OCI-LY1 (cell line): ENCODE measurements around the gene CDHR5.

Source experiments
- H2AFZ ChIP-seq: fragments of 200-600 bp; sonication (generic), shearing (Covaris generic); 2 replicates; pipeline ENCODE4 v1.6.0; 2014; ENCODE audit warnings: antibody characterized with exemption, mild to moderate bottlenecking, low read length
- H3F3A ChIP-seq: fragments of 200-600 bp; sonication (generic), shearing (Covaris generic); 2 replicates; pipeline ENCODE4 v1.6.0; 2014; ENCODE audit warnings: mild to moderate bottlenecking, antibody characterized with exemption, low read length, moderate library complexity; ENCODE audit not compliant: insufficient read depth
- H3K27ac ChIP-seq: fragments of 200-600 bp; sonication (generic); 2 replicates; pipeline ENCODE4 v1.5.1; 2014; ENCODE audit warnings: low read length, mixed run types, mild to moderate bottlenecking, low read depth; ENCODE audit not compliant: poor library complexity, severe bottlenecking
- H3K27me3 ChIP-seq: fragments of 200-600 bp; sonication (generic); 2 replicates; pipeline ENCODE4 v1.6.0; 2014; ENCODE audit warnings: antibody characterized with exemption, mild to moderate bottlenecking, low read length, moderate library complexity; ENCODE audit not compliant: insufficient read depth
- H3K36me3 ChIP-seq: fragments of 200-600 bp; sonication (generic); 2 replicates; pipeline ENCODE4 v1.6.1; 2014; ENCODE audit warnings: mild to moderate bottlenecking, antibody characterized with exemption, low read length, moderate library complexity, mixed read lengths; ENCODE audit not compliant: insufficient read depth
- H3K4me1 ChIP-seq: fragments of 200-600 bp; sonication (generic); 2 replicates; pipeline ENCODE4 v1.5.1; 2014; ENCODE audit warnings: mild to moderate bottlenecking, low read length, moderate library complexity; ENCODE audit not compliant: insufficient read depth, severe bottlenecking
- H3K4me2 ChIP-seq: fragments of 200-600 bp; sonication (generic), shearing (Covaris generic); 2 replicates; pipeline ENCODE4 v1.6.1; 2014; ENCODE audit warnings: low read length
- H3K4me3 ChIP-seq: fragments of 200-600 bp; sonication (generic); 2 replicates; pipeline ENCODE4 v1.5.1; 2014; ENCODE audit warnings: low read length, low read depth, mild to moderate bottlenecking, mixed read lengths; ENCODE audit not compliant: poor library complexity, severe bottlenecking
- H3K79me2 ChIP-seq: fragments of 200-600 bp; shearing (Covaris generic); 2 replicates; pipeline ENCODE4 v1.6.1; 2016; ENCODE audit warnings: mixed run types, low read length, mixed read lengths; ENCODE audit not compliant: insufficient read depth
- H3K9ac ChIP-seq: fragments of 200-600 bp; sonication (generic), shearing (Covaris generic); 2 replicates; pipeline ENCODE4 v1.6.1; 2014; ENCODE audit warnings: mild to moderate bottlenecking, low read length, mixed read lengths
- H3K9me2 ChIP-seq: fragments of 200-600 bp; sonication (generic), shearing (Covaris generic); 2 replicates; pipeline ENCODE4 v1.6.1; 2014; ENCODE audit warnings: low read depth, mild to moderate bottlenecking, low read length, mixed read lengths
- H3K9me3 ChIP-seq: fragments of 200-600 bp; shearing (Covaris generic); 2 replicates; pipeline ENCODE4 v1.6.1; 2014; ENCODE audit warnings: low read length, mixed read lengths
- H4K20me1 ChIP-seq: fragments of 200-600 bp; sonication (generic), shearing (Covaris generic); 2 replicates; pipeline ENCODE4 v1.6.0; 2016; ENCODE audit warnings: mild to moderate bottlenecking, low read length; ENCODE audit not compliant: insufficient read depth
- CTCF ChIP-seq: fragments of 200-600 bp; sonication (generic), shearing (Covaris generic); IDR thresholded peaks from 2 replicates; pipeline ENCODE4 v1.5.1; 2017; ENCODE audit warnings: mild to moderate bottlenecking, antibody characterized with exemption, low read length, moderate library complexity, mixed read lengths
- EZH2 ChIP-seq: fragments of 200-600 bp; sonication (generic), shearing (Covaris generic); IDR thresholded peaks from 2 replicates; pipeline ENCODE4 v1.8.0; 2017; ENCODE audit warnings: borderline replicate concordance, mixed run types, mild to moderate bottlenecking, antibody characterized with exemption, low read length, moderate library complexity, mixed read lengths

The CDHR5 gene, protein sequence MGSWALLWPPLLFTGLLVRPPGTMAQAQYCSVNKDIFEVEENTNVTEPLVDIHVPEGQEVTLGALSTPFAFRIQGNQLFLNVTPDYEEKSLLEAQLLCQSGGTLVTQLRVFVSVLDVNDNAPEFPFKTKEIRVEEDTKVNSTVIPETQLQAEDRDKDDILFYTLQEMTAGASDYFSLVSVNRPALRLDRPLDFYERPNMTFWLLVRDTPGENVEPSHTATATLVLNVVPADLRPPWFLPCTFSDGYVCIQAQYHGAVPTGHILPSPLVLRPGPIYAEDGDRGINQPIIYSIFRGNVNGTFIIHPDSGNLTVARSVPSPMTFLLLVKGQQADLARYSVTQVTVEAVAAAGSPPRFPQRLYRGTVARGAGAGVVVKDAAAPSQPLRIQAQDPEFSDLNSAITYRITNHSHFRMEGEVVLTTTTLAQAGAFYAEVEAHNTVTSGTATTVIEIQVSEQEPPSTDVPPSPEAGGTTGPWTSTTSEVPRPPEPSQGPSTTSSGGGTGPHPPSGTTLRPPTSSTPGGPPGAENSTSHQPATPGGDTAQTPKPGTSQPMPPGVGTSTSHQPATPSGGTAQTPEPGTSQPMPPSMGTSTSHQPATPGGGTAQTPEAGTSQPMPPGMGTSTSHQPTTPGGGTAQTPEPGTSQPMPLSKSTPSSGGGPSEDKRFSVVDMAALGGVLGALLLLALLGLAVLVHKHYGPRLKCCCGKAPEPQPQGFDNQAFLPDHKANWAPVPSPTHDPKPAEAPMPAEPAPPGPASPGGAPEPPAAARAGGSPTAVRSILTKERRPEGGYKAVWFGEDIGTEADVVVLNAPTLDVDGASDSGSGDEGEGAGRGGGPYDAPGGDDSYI

DNA sequence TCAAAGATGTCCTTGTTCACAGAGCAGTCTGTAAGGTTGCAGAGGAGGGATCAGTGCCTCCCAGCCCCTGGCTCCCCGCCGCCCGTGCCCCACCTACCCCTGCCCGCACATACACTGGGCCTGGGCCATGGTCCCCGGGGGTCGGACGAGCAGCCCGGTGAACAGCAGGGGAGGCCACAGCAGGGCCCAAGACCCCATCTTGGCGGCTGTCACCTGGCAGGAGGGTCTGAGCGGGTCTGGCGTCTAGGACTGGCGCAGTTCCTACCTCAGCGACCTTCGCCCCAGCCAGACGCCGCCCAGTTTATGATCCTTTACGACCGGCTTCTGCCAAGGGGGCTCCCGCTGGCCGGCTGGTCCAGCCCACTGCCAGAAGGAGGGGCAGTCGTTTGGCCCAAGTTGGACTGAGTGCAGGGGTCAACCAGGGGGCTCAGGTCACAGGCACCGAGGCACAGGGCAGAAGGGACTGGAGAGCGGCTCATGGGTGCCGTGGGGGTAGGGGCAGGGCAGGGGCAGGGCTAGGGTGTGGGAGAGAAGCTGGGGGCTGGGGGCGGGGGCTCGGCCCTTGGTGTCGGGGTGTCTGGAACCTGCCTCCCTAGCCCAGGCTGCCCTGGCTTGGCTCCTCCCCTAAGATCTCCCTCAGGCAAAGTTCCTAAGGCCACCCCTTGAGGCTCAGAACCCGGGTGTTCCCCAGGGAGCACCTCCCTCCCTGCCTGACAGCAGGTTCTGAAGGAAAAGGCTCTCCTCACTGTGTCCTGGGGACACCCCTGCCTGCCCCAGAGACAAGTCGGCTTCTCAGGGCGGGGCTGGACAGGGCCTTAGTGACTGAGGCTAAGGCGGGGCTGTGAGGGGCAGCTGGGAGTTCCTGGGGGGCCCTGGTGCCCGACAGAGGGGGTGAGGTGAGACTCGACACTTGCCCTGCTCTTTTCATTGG, at the start of gene CDHR5:
Gene CDHR5, minus strand, starts transcription at position 251 of the 931 bp plus-strand sequence. Its CDS starts 53 bp downstream, at position 198.
- H4K20me1 ChIP-seq: no peaks in the 10 kb centered on the region
- H3K4me1 ChIP-seq: peaks cover 18% of the 10 kb centered on the region
- no peak within 1 kb of the TSS for H2AFZ ChIP-seq
- TF ChIP-seq EZH2: no peak
- TF ChIP-seq CTCF: no peak
- no peak within 1 kb of the TSS for H3K4me3 ChIP-seq
- no peaks in the 10 kb centered on the region for H3K79me2 ChIP-seq
- 0 out of 2 replicates have a peak, but pooled peaks cover 3% of the 10 kb centered on the region for H3K27me3 ChIP-seq
- H3F3A ChIP-seq: no peaks in the 10 kb centered on the region
- peaks cover 8% of the 10 kb centered on the region; the same call in 1 of the 2 replicates for H3K36me3 ChIP-seq
- no peaks in the 10 kb centered on the region for H3K9me2 ChIP-seq
- H3K4me2 ChIP-seq: no peak within 1 kb of the TSS
- H3K27ac ChIP-seq: no peak within 1 kb of the TSS
- no peak within 1 kb of the TSS for H3K9ac ChIP-seq
- no peaks in the 10 kb centered on the region for H3K9me3 ChIP-seq

DNA sequence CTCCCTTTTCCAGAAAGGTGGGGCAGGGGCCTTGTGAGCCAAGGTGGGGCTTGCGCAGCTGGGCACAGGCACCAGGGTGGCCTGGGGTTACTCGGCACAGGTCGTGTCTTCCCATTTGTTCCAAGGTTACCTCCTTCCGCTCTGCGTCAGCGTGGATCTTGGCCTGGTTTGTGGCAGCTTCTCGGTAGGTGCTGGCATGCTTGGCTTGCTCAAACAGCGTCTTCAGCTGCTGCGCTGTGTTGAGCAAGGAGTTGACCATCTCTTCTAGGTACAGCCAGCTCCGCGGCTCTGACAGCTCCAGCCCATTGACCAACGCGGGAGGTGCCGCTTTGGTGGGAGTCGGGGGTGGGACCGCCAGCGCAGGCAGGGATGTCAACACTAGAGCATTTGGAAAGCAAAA, 49.7 kb upstream of the CDHR5 start:
- H3K9ac ChIP-seq: no peak overlapping the region
- H3K9me3 ChIP-seq: no peaks in the 10 kb centered on the region
- H4K20me1 ChIP-seq: no peaks in the 10 kb centered on the region
- no peaks in the 10 kb centered on the region for H3K9me2 ChIP-seq
- TF ChIP-seq EZH2 (no peak), CTCF (no peak)
- H3K4me2 ChIP-seq: no peak overlapping the region
- no peaks in the 10 kb centered on the region for H3K4me1 ChIP-seq
- no peak overlapping the region for H3K27ac ChIP-seq
- no peak overlapping the region for H2AFZ ChIP-seq
- no peaks in the 10 kb centered on the region for H3K79me2 ChIP-seq
- H3K36me3 ChIP-seq: peaks cover 42% of the 10 kb centered on the region
- no peaks in the 10 kb centered on the region for H3K27me3 ChIP-seq
- H3F3A ChIP-seq: no peaks in the 10 kb centered on the region
- no peak overlapping the region for H3K4me3 ChIP-seq

DNA sequence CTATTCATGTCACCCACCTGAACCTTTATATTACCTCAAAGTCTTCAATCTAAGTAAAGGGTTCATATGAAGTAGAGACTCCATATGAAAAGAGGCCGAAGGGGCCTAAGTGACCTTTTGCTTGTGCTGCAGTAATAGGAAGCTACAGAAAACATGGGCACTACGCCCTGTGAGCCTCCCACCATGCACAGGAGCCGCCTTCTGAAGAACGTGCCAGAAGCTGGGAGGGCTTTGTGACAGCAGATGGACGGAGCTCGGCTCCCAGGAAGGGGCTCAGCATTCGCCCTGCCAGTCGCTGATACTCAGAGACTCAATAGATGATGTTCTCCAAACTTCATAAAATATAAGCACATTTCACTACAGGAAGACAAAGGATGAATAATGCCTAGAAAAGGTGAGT, 49.1 kb upstream of the CDHR5 start:
- H3K9me3 ChIP-seq: no peaks in the 10 kb centered on the region
- H3K4me3 ChIP-seq: no peak overlapping the region
- no peaks in the 10 kb centered on the region for H3K27me3 ChIP-seq
- no peak overlapping the region for H3K27ac ChIP-seq
- no peak overlapping the region for H3K9ac ChIP-seq
- no peak overlapping the region for H2AFZ ChIP-seq
- no peaks in the 10 kb centered on the region for H3F3A ChIP-seq
- no peaks in the 10 kb centered on the region for H3K4me1 ChIP-seq
- H3K9me2 ChIP-seq: no peaks in the 10 kb centered on the region
- no peaks in the 10 kb centered on the region for H3K79me2 ChIP-seq
- H3K4me2 ChIP-seq: no peak overlapping the region
- H3K36me3 ChIP-seq: peaks cover 39% of the 10 kb centered on the region
- no peaks in the 10 kb centered on the region for H4K20me1 ChIP-seq
- TF ChIP-seq EZH2 (no peak), CTCF (no peak)
